SKM-1 (cell line): ENCODE measurements around the gene CSNK1G3.
"Not testable (repeated sequence)": the region's sequence is repeated elsewhere in the genome, so short reads cannot be mapped to it uniquely, and the experiment has no call there.

ENCODE experiments used
- DNase-seq: peaks from one replicate; lab custom pipeline; 2025; ENCODE audit not compliant: unreplicated experiment; lab: John Stamatoyannopoulos, UW

The CSNK1G3 gene

GRCh38 chr5:123511648-123512605 lies at the start of gene CSNK1G3:
Gene CSNK1G3 (plus strand): TSS chr5:123512177. CDS start chr5:123545664, 33,487 bp downstream.
- DNase-seq, result peak; percentile 98

GRCh38 chr5:123466839-123467238 lies 45.1 kb upstream of the CSNK1G3 start:
- DNase-seq, result not testable (repeated sequence)

- DNase-seq, result no peak
These were observed 40.6 kb upstream of the CSNK1G3 start for GRCh38 chr5:123471385-123471784.

- no peak for DNase-seq
These were observed 39.6 kb upstream of the CSNK1G3 start for GRCh38 chr5:123472150-123472924.

GRCh38 chr5:123474228-123474627 lies 37.7 kb upstream of the CSNK1G3 start:
- no peak for DNase-seq

- DNase-seq, result no peak
These were observed 35.2 kb upstream of the CSNK1G3 start for GRCh38 chr5:123476731-123477130.

GRCh38 chr5:123478546-123478945 lies 33.4 kb upstream of the CSNK1G3 start:
- DNase-seq, result no peak

GRCh38 chr5:123482258-123482657 lies 29.7 kb upstream of the CSNK1G3 start:
- no peak for DNase-seq

- no peak for DNase-seq
These were observed 28.4 kb upstream of the CSNK1G3 start for GRCh38 chr5:123483446-123484077.

- DNase-seq, result no peak
These were observed 26.7 kb upstream of the CSNK1G3 start for GRCh38 chr5:123485275-123485674.

GRCh38 chr5:123486951-123487655 lies 24.9 kb upstream of the CSNK1G3 start:
- no peak for DNase-seq

- DNase-seq, result no peak
These were observed 21.0 kb upstream of the CSNK1G3 start for GRCh38 chr5:123490974-123491373.

- not testable (repeated sequence) for DNase-seq
These were observed 16.8 kb upstream of the CSNK1G3 start for GRCh38 chr5:123495211-123495610.

- DNase-seq, result no peak
These were observed 15.1 kb upstream of the CSNK1G3 start for GRCh38 chr5:123496892-123497291.

GRCh38 chr5:123500471-123500870 lies 11.5 kb upstream of the CSNK1G3 start:
- DNase-seq, result no peak

GRCh38 chr5:123502120-123502519 lies 9.9 kb upstream of the CSNK1G3 start:
- no peak for DNase-seq

GRCh38 chr5:123503299-123503698 lies 8.7 kb upstream of the CSNK1G3 start:
- DNase-seq, result no peak

GRCh38 chr5:123505633-123506032 lies 6.3 kb upstream of the CSNK1G3 start:
- DNase-seq, result no peak

GRCh38 chr5:123508441-123508840 lies 3.5 kb upstream of the CSNK1G3 start:
- DNase-seq, result no peak

- no peak for DNase-seq
These were observed 708 bp upstream of the CSNK1G3 start for GRCh38 chr5:123511290-123511647.
